ENCODE measurements around the gene RSRC1.

DNA sequence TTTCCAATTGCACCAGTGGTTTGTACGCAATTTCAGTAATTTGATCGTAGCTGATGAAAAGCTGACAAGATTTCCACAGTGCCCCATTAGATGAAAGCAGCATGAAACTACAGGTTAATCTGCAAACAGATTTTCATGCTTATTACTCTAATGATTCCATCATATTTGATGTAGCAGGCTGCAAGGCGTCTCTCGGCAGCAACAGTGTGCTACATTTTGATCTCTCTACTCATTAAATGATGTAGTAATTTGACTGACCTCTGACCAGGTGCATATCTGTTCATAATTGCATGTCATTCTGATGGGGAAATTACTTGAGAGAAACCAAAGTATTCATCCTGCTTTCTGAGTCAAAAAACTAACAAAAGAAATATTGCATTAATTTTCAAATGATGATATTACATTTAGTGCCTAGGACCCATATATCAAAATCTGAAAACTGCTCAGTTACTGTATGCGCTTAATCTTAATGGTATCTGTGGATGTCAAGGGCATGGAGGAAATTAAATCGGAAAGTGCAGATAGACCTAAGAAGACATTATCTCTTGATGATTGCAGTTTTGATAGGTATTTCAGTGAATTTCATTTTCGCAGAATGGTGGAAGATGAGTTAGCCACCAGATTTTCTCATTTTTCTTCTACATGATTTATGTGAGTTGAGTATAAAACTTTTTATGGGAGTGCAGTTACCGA lies 198.5 kb downstream of the RSRC1 start:
- TF ChIP-seq POLR2AphosphoS5 (IDR thresholded peaks at IDR 0.05; ENCODE audit: low read depth, low read length) (no peak), POLR2A (IDR thresholded peaks at IDR 0.05; ENCODE audit: low read depth, low read length) (no peak)
